Measurements from ENCODE around the gene PUM2.

- no peak for TF ChIP-seq POLR2A (IDR thresholded peaks at IDR 0.05)
- TF ChIP-seq CTCF (IDR thresholded peaks at IDR 0.05) = no peak
- peak; percentile 8 to 52 for TF ChIP-seq POLR2AphosphoS5 (IDR thresholded peaks at IDR 0.05; ENCODE audit: insufficient read depth in 1 of 2, low read depth in 1 of 2)
These were observed 119.0 kb downstream of the PUM2 start for GRCh38 chr2:20231598-20232026.

All from vagina (tissue), 2 donors.